ENCODE measurements around the gene LAMB1. TPM values are rescaled to one million over a fixed set of nuclear protein-coding genes. Genes with fewer than 3 reads are reported as not detected.
"Not testable (repeated sequence)": the region's sequence is repeated elsewhere in the genome, so short reads cannot be mapped to it uniquely, and the experiment has no call there.

Gene LAMB1
- total RNA-seq, 2 donors from 2014 or later = not detected

DNA sequence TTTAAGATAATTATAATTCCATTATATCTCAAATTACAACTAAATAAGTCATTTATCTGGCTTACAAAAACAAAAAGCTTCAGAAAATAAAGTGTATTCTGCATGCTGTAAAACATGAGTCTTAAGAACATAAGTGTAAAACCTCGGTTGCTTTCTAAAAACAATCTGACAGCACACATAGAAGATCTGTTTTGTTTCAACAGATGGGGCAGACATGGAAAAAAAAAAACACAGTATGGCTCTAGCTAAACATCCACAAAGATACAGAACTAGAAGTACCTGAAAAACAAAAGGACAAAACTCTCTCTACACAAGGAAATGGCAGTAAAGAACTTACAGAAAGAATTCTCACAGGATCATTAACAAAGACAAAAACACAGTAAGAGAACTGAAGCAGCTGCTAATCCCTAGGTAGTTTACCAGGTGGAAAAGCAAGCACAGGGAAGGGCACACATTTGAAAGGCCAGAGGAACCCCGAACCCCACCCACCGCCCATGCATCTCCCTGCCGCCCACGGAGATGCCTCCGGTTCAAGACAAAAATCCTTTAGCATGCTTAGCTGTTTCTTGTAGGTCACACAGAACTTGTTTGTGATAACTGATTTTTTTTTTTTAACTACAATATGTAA is 69.5 kb downstream of the LAMB1 start:
- DNase-seq (ENCODE audit: low spot score) (no peak), ATAC-seq (no peak)
- H3K27me3 Mint-ChIP-seq = no peaks in the 10 kb centered on the region
- no peak overlapping the region for H3K27ac Mint-ChIP-seq
- no peaks in the 10 kb centered on the region for H3K9me3 Mint-ChIP-seq
- H3K4me3 Mint-ChIP-seq = no peak overlapping the region
- H3K4me1 Mint-ChIP-seq (ENCODE audit: low read depth in 2 of 2) = peaks cover 0 to 5% of the 10 kb centered on the region in 2 donors
- H3K36me3 Mint-ChIP-seq = peaks cover 12% of the 10 kb centered on the region

DNA sequence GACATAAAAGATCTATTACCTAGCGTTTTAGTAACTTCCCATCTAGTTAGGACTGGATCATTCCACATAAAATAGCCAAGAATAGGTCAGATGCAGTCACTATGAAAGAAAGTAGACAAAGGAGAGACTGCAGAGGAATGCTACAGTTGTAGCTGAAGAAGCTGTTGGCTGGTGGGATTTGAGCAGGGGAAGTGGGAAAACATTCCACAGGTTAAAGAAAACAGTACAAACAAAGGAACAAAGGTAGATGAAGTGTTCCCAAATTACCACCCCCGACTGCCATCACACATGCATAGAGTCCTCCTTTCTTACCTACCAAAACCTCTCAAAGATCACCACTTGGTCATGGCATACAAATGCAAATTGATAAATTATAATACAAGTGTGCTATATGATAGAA is 70.2 kb downstream of the LAMB1 start:
- H3K27ac Mint-ChIP-seq = no peak overlapping the region
- no peak overlapping the region for H3K4me3 Mint-ChIP-seq
- DNase-seq (ENCODE audit: low spot score) (no peak), ATAC-seq (no peak)
- no peaks in the 10 kb centered on the region for H3K27me3 Mint-ChIP-seq
- no peaks in the 10 kb centered on the region for H3K9me3 Mint-ChIP-seq
- peaks cover 0 to 5% of the 10 kb centered on the region in 2 donors for H3K4me1 Mint-ChIP-seq (ENCODE audit: low read depth in 2 of 2)
- H3K36me3 Mint-ChIP-seq = peaks cover 12% of the 10 kb centered on the region

DNA sequence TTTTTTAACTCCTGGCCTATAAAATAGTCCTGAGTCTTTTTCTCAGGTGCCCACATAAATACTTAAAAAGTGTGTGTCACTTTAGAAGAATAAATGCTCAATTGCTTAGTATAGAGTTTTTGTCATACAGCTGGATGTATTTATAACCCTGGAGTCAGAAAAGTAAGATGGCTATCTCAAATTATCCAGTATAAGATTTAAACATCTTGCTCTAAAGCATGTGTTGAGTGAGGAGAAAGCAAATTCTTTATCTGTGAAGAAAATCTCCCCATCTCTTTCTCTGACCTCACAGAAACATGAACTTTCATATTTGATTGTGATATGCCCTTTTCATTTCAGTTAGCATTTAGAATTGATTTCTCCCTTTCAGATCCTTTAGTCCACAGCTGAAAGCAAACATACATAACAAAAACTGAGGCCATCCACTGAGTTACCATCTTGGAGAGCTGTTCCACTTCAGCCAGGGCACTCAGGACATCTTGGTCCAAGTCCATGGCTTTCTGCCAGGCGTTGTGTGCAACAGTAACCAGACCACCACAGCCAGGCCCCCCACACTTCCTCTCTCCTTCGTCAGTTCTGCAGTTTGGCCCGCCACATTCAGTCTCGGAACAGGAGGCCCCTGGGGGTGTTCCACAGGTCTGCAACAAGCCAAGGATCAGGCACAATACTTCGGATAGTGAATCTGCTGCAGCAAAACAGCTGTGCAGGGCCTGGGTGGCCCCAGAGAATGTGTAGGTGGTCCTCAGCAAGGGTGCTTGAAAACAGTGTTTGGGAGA is 71.0 kb downstream of the LAMB1 start:
- no peak for DNase-seq (ENCODE audit: low spot score)
- Mint-ChIP-seq H3K36me3 (peaks cover 12% of the 10 kb centered on the region), H3K4me1 (ENCODE audit: low read depth in 2 of 2) (peaks cover 0 to 5% of the 10 kb centered on the region in 2 donors), H3K4me3 (no peak overlapping the region), H3K27ac (no peak overlapping the region), H3K9me3 (no peaks in the 10 kb centered on the region), H3K27me3 (no peaks in the 10 kb centered on the region)
- no peak for ATAC-seq

DNA sequence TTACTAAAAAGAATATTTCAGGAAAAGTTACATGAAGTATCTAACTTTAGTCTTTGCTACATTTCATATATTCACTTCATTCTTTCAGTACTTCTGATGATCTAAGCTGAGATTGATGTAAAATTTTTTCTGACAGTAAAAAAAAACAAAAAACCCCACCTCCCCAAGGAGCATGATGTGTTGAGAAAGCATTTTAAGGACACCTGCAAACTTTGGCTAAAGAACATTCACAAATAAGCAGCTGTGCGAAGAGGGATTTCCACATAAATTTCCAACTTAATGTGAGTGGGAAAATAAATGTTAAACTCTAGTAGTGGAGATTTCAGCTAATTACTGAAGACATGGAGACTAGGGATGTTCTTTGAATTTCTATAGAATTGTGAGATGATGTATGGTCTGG is 76.5 kb downstream of the LAMB1 start:
- Mint-ChIP-seq H3K9me3 (no peaks in the 10 kb centered on the region), H3K36me3 (peaks cover 22% of the 10 kb centered on the region)
- no peak for ATAC-seq

DNA sequence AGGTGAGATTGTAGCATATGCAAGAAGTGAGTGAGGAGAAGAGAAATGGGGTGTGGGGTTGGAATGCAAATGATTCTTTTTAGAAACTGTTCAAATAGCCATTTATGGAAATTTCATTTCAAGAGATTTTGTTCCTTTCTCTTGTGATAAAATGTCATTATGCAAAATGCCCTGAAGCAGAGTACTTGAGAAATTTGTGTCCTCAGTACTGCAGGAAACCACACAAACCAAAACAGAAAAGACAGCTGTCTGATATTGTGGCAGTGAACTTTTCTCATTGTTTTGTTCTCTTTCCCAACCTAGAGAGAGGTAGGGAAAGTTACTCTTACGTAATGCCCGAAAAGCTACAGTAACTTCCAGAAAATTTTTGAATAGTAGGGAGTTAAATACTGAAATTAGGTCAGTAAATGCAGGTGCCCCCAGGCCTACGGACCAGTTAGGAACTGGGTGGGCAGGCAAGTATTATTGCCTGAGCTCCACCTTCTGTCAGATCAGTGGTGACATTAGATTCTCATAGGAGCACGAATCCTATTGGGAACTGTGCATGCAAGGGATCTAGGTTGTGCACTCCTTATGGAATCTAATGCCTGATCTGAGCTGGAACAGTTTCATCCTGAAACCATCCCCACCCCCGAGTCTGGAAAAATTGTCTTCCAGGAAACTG is 78.0 kb downstream of the LAMB1 start:
- no peak for DNase-seq (ENCODE audit: low spot score)
- no peaks in the 10 kb centered on the region for H3K9me3 Mint-ChIP-seq
- H3K27me3 Mint-ChIP-seq = no peaks in the 10 kb centered on the region
- peak in 1 of 2 donors; percentile 36 for ATAC-seq
- peaks cover 14 to 23% of the 10 kb centered on the region in 2 donors for H3K4me1 Mint-ChIP-seq (ENCODE audit: low read depth in 2 of 2)
- H3K36me3 Mint-ChIP-seq = peaks cover 28% of the 10 kb centered on the region
- H3K27ac Mint-ChIP-seq = peak overlapping the region in 1 of 2 donors; percentile 2
- no peak overlapping the region for H3K4me3 Mint-ChIP-seq

More for the DNA sequence above, 76.5 kb downstream of the LAMB1 start:
- no peak overlapping the region for H3K4me3 Mint-ChIP-seq
- H3K4me1 Mint-ChIP-seq (ENCODE audit: low read depth in 2 of 2) = peaks cover 14 to 19% of the 10 kb centered on the region in 2 donors
- no peaks in the 10 kb centered on the region for H3K27me3 Mint-ChIP-seq
- no peak for DNase-seq (ENCODE audit: low spot score)
- H3K27ac Mint-ChIP-seq = no peak overlapping the region

DNA sequence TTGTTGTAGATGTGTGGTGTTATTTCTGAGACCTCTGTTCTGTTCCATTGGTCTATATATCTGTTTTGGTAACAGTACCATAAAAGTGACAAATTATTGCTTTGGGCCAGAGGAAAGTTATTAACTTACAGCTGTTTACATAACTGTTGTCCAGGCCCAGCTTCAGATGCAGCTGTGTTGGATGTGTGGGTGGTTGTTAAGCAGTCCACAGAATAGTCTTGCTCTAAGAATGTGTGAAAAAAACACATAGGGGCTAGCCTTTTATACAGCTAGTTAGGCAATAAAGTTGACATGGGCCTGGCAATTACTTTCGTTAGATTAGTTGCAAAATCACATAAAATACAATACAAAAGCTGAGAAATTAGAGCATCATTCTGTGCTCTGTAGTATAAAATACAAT is 80.1 kb downstream of the LAMB1 start:
- ATAC-seq = no peak
- Mint-ChIP-seq H3K27me3 (no peaks in the 10 kb centered on the region), H3K36me3 (peaks cover 27% of the 10 kb centered on the region), H3K4me1 (ENCODE audit: low read depth in 2 of 2) (peaks cover 14 to 28% of the 10 kb centered on the region in 2 donors), H3K4me3 (no peak overlapping the region), H3K27ac (no peak overlapping the region), H3K9me3 (no peaks in the 10 kb centered on the region)
- no peak for DNase-seq (ENCODE audit: low spot score)

DNA sequence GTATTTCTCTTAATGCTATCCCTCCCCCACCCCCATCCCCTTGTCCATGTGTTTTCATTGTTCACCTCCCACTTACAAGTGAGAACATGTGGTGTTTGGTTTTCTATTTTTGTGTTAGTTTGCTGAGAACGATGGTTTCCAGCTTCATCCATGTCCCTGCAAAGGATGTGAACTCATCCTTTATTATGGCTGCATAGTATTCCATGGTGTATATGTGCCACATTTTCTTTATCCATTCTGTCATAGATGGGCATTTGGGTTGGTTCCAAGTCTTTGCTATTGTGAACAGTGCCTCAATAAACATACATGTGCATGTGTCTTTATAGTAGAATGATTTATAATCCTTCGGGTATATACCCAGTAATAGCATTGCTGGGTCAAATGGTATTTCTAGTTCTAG is 81.1 kb downstream of the LAMB1 start:
- H3K9me3 Mint-ChIP-seq; DNase-seq (ENCODE audit: low spot score); H3K27ac Mint-ChIP-seq; H3K27me3 Mint-ChIP-seq; H3K4me3 Mint-ChIP-seq; ATAC-seq: not testable (repeated sequence)
- Mint-ChIP-seq H3K36me3 (peaks cover 37% of the 10 kb centered on the region), H3K4me1 (ENCODE audit: low read depth in 2 of 2) (peaks cover 14 to 28% of the 10 kb centered on the region in 2 donors)

DNA sequence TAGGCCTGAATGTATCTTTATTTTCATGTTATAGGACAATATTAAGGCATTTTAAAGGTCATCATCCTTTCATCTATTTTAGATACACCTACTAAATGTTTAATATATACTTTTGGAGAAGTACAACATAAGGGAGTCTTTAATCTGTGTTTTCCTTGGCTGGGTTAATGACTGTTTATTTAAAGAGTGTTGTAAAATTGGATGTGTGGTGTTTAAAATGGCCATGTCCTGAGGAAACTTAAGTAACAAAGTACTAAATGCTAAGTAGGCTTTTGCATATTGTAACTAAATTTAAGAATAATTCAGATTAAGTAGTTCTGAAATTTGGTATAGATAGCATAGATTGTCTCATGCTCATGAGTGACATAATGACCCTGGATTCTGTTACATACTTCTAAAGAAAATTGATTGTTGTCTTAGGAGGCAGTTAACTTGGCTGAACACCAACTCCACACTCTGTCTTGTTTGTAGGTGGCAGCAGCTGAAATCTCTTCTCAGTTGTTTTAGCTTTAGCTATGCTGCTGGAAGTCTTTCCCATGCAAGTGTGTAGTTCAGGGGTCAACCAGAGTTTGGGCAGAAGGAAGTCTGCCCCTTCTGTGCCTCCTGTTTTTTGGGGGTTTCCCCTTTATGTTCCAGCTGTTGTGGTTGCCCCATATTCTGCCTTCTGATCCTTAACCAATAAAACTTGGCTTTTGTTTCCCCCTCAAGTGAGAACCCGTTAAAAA is 82.8 kb downstream of the LAMB1 start:
- no peaks in the 10 kb centered on the region for H3K9me3 Mint-ChIP-seq
- H3K4me1 Mint-ChIP-seq (ENCODE audit: low read depth in 2 of 2) = peaks cover 14 to 23% of the 10 kb centered on the region in 2 donors
- DNase-seq (ENCODE audit: low spot score) (no peak), ATAC-seq (no peak)
- peak overlapping the region in 1 of 2 donors; percentile 61 for H3K27ac Mint-ChIP-seq
- H3K4me3 Mint-ChIP-seq = no peak overlapping the region
- H3K36me3 Mint-ChIP-seq = peaks cover 33% of the 10 kb centered on the region
- no peaks in the 10 kb centered on the region for H3K27me3 Mint-ChIP-seq

DNA sequence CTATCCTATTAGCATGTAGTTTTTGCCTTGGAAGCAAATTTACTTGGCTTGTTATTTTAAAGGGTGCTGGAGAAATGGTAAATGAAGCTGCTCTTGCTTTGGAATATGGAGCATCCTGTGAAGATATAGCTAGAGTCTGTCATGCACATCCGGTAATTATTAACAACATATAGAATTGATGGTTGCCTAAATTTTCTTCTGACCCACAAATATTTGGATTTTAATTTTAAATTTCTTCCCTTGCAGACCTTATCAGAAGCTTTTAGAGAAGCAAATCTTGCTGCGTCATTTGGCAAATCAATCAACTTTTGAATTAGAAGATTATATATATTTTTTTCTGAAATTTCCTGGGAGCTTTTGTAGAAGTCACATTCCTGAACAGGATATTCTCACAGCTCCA is 84.0 kb downstream of the LAMB1 start:
- Mint-ChIP-seq H3K36me3 (peaks cover 35% of the 10 kb centered on the region), H3K27me3 (no peaks in the 10 kb centered on the region), H3K4me3 (no peak overlapping the region), H3K9me3 (no peaks in the 10 kb centered on the region), H3K4me1 (ENCODE audit: low read depth in 2 of 2) (peaks cover 9 to 23% of the 10 kb centered on the region in 2 donors), H3K27ac (no peak overlapping the region)
- DNase-seq (ENCODE audit: low spot score) = no peak
- no peak for ATAC-seq

DNA sequence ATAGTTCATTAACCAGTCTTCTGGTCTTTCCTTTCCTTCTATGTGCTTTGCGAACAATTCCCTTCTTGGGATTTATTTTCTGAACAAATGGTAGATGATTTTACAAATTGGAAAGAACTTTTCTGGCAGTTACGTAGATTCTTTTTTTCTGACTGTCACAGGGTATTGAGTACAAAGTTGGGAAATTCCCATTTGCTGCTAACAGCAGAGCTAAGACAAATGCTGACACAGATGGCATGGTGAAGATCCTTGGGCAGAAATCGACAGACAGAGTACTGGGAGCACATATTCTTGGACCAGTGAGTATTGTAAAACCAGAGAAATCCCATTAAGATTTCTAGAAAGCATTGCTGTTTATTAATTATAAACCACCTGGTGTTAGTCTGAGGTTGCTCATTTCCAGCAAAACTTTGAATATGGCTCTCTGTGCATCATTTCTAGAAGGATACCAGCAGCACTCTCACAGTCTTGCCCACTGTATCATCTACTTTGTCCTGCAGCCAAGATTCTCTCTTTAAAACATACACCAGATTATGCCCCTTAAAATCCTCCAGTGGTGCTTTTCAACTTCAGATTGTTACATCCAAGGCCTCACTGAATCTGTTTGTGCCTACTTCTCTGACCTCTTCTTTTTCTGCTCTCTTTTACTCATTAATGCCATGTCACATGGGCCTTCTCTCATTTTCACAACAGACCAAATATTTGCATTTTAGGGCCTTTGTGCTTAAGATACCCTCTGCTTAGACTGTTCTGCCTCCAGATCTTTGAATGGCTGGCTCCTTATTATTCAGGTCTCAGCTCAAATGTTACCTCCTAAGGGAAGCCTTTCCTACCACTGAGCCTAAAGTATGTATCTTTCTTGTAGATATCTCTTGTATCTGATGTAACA is 85.0 kb downstream of the LAMB1 start:
- no peak for DNase-seq (ENCODE audit: low spot score)
- no peak overlapping the region for H3K4me3 Mint-ChIP-seq
- H3K4me1 Mint-ChIP-seq (ENCODE audit: low read depth in 2 of 2) = peaks cover 12 to 24% of the 10 kb centered on the region in 2 donors
- H3K36me3 Mint-ChIP-seq = peaks cover 41% of the 10 kb centered on the region
- H3K27ac Mint-ChIP-seq = peak overlapping the region in 1 of 2 donors; percentile 11
- no peak for ATAC-seq
- H3K27me3 Mint-ChIP-seq = no peaks in the 10 kb centered on the region
- H3K9me3 Mint-ChIP-seq = no peaks in the 10 kb centered on the region

DNA sequence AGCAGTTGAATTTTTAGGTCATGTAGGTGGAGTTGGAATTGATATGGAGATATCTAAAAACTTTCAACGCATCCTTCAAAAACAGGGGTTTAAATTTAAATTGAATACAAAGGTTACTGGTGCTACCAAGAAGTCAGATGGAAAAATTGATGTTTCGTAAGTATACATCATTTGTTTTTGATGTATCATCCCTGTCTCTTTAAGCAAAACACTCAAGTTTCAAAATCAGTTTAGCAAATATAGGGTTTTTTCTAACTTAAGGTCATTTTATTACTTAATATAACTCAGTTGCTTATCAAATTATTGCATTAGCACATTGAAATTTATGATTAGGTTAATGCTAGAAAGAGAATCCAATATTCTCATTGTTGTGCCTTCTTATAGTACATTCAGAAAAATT is 87.4 kb downstream of the LAMB1 start:
- no peak for ATAC-seq
- Mint-ChIP-seq H3K4me1 (ENCODE audit: low read depth in 2 of 2) (peaks cover 6 to 23% of the 10 kb centered on the region in 2 donors), H3K36me3 (peaks cover 47% of the 10 kb centered on the region), H3K4me3 (no peak overlapping the region), H3K27ac (no peak overlapping the region), H3K27me3 (no peaks in the 10 kb centered on the region), H3K9me3 (peaks cover 2% of the 10 kb centered on the region)
- DNase-seq (ENCODE audit: low spot score) = no peak

DNA sequence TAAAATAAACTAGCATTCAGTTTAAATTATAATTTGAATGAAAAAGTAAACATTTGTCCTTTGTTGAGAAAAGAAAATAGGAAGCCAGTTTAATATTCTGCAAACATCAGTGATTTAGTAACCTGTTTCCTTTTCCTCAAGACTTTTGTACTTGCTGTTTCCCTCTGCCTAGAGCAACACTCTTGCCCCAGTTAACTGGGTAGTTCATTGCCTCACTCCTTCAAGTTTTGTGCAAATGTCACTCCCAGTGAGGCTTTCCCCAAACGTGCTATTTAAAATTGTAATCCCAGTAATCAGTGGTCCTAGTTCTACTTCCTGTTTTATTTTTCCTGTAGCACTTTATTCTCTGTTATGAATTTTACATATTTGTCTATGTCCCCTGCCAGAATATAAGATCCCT is 88.1 kb downstream of the LAMB1 start:
- H3K4me3 Mint-ChIP-seq = no peak overlapping the region
- peaks cover 2% of the 10 kb centered on the region for H3K9me3 Mint-ChIP-seq
- H3K36me3 Mint-ChIP-seq = peaks cover 46% of the 10 kb centered on the region
- H3K27me3 Mint-ChIP-seq = no peaks in the 10 kb centered on the region
- peaks cover 6 to 21% of the 10 kb centered on the region in 2 donors for H3K4me1 Mint-ChIP-seq (ENCODE audit: low read depth in 2 of 2)
- no peak for ATAC-seq
- H3K27ac Mint-ChIP-seq = no peak overlapping the region
- no peak for DNase-seq (ENCODE audit: low spot score)

DNA sequence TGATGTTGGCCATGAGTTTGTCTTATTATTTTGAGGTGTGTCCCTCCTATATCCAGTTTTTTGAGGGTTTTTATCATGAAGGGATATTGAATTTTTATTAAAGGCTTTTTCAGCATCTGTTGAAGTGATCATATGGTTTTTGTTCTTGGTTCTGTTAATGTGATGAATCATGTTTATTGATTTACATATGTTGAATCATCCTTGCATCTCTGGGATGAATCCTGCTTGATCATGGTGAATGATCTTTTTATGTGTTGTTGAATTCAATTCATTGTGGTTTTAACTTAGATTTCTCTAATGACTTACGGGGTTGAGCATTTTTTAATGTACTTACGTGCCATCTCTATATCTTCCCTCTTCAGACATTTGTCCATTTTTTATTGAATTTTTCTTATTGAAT is 89.1 kb downstream of the LAMB1 start:
- no peak overlapping the region for H3K27ac Mint-ChIP-seq
- H3K9me3 Mint-ChIP-seq = peaks cover 2% of the 10 kb centered on the region
- no peak for ATAC-seq
- H3K4me3 Mint-ChIP-seq = no peak overlapping the region
- DNase-seq (ENCODE audit: low spot score) = no peak
- no peaks in the 10 kb centered on the region for H3K27me3 Mint-ChIP-seq
- H3K36me3 Mint-ChIP-seq = peaks cover 54% of the 10 kb centered on the region
- peaks cover 10 to 21% of the 10 kb centered on the region in 2 donors for H3K4me1 Mint-ChIP-seq (ENCODE audit: low read depth in 2 of 2)
